Subcutaneous adipose tissue (tissue), 4 donors: ENCODE measurements around the gene ACSS2. TPM values are rescaled to one million over a fixed set of nuclear protein-coding genes. Genes with fewer than 3 reads are reported as not detected.

Experiments used
- CTCF ChIP-seq: fragments of 450-650 bp; IDR thresholded peaks from one replicate; pipeline ENCODE4 v1.5.1; 2016; ENCODE audit warnings: low read depth, mild to moderate bottlenecking, control low read depth, antibody characterized with exemption, moderate library complexity
- total RNA-seq, 4 donors: library from RNA; depleted of rRNA; stranded (reverse); fragments of >200 nt; gene quantifications; one replicate each; pipeline ENCODE4 v1.1.0, GENCODE V29; 2016

ACSS2 gene
- total RNA-seq, 4 donors from 2014 or later: 97.4 to 252 (median 136) TPM

- no peak for TF ChIP-seq CTCF
Observed at GRCh38 chr20:34886122-34886521, 9.7 kb downstream of the ACSS2 start.

- TF ChIP-seq CTCF: no peak
Observed at GRCh38 chr20:34887023-34887422, 10.6 kb downstream of the ACSS2 start.

GRCh38 chr20:34888468-34888867, 12.1 kb downstream of the ACSS2 start:
- TF ChIP-seq CTCF: no peak

- TF ChIP-seq CTCF: no peak
Observed at GRCh38 chr20:34891166-34892062, 15.0 kb downstream of the ACSS2 start.

GRCh38 chr20:34892671-34893070, 16.3 kb downstream of the ACSS2 start:
- no peak for TF ChIP-seq CTCF

- no peak for TF ChIP-seq CTCF
Observed at GRCh38 chr20:34894723-34895122, 18.3 kb downstream of the ACSS2 start.

GRCh38 chr20:34895465-34895864, 19.1 kb downstream of the ACSS2 start:
- no peak for TF ChIP-seq CTCF
